HepG2 (cell line): Measurements from ENCODE around the gene ONECUT2. TPM values are rescaled to one million over a fixed set of nuclear protein-coding genes. Genes with fewer than 3 reads are reported as not detected.

Source experiments
- AKAP8 ChIP-seq: sonication (generic); formaldehyde crosslinking; IDR thresholded peaks from 2 replicates; pipeline ENCODE4 v1.5.1; 2020; ENCODE audit warnings: mild to moderate bottlenecking, missing genetic modification reagents
- FOXA3 ChIP-seq: IDR thresholded peaks from 2 replicates; pipeline ENCODE4 v1.6.1; 2016; ENCODE audit warnings: missing genetic modification reagents, missing compliant biosample characterization
- FOXO4 ChIP-seq: sonication (generic); formaldehyde crosslinking; conservative IDR thresholded peaks from 2 replicates; pipeline ENCODE4 v1.8.1; 2023; ENCODE audit warnings: missing genetic modification reagents
- JUN ChIP-seq: sonication (generic); formaldehyde crosslinking; IDR thresholded peaks from 2 replicates; pipeline ENCODE4 v1.4.0; 2020; ENCODE audit warnings: mild to moderate bottlenecking, missing genetic modification reagents
- MEIS2 ChIP-seq: sonication (generic); formaldehyde crosslinking; IDR thresholded peaks from 2 replicates; pipeline ENCODE4 v1.9.0; 2021; ENCODE audit warnings: mild to moderate bottlenecking, missing genetic modification reagents
- NFIB ChIP-seq: sonication (generic); formaldehyde crosslinking; IDR thresholded peaks from 2 replicates; pipeline ENCODE4 v1.9.0; 2021; ENCODE audit warnings: missing genetic modification reagents, mild to moderate bottlenecking, borderline replicate concordance
- NONO ChIP-seq, 2 experiments: fragments of 450-650 bp in 1 of 2; sonication (generic) in 1 of 2; formaldehyde crosslinking in 1 of 2; IDR thresholded peaks in 1 of 2; conservative IDR thresholded peaks in 1 of 2; 2 replicates each; pipeline versions ENCODE4 v1.6.1 to v1.8.0; 2017 to 2022; ENCODE audit warnings: mild to moderate bottlenecking in 1 of 2, missing genetic modification reagents in 1 of 2, moderate library complexity in 1 of 2
- PHF21A ChIP-seq: sonication (generic); formaldehyde crosslinking; IDR thresholded peaks from 2 replicates; pipeline ENCODE4 v1.5.0; 2020; ENCODE audit warnings: mild to moderate bottlenecking, missing genetic modification reagents
- SETDB1 ChIP-seq: sonication (generic); formaldehyde crosslinking; IDR thresholded peaks from 2 replicates; pipeline ENCODE4 v1.5.1; 2020; ENCODE audit warnings: missing genetic modification reagents, mild to moderate bottlenecking, borderline replicate concordance
- TCF7 ChIP-seq: sonication (generic); IDR thresholded peaks from 2 replicates; pipeline ENCODE4 v1.6.1; 2016; ENCODE audit warnings: antibody characterized with exemption, low read depth
- ZNF431 ChIP-seq: sonication (generic); formaldehyde crosslinking; IDR thresholded peaks from 2 replicates; pipeline ENCODE4 v1.9.0; 2022; ENCODE audit warnings: missing genetic modification reagents, low read depth, mild to moderate bottlenecking, borderline replicate concordance
- ZNF496 ChIP-seq: sonication (generic); formaldehyde crosslinking; IDR thresholded peaks from 2 replicates; pipeline ENCODE4 v1.8.1; 2023; ENCODE audit warnings: mild to moderate bottlenecking, moderate library complexity, missing genetic modification reagents; ENCODE audit not compliant: insufficient replicate concordance
- ZNF800 ChIP-seq: sonication (generic); formaldehyde crosslinking; IDR thresholded peaks from 2 replicates; pipeline ENCODE4 v1.4.0; 2020; ENCODE audit warnings: missing genetic modification reagents
- polyA plus RNA-seq, 8 experiments: library from polyadenylated mRNA; depleted of rRNA in 3 of 8; stranded (reverse) in 7 of 8; unstranded in 1 of 8; fragments of >200 nt; fragmentation: Illumina TruSeq in 4 of 8; extraction: Trizol in 4 of 8; gene quantifications; 2 replicates each; pipeline versions ENCODE4 v1.2.1 to v1.2.3, GENCODE V29; 2011 to 2016; ENCODE audit warnings: low read depth in 4 of 8, missing spikeins in 1 of 8, mixed read lengths in 1 of 8; ENCODE audit not compliant: insufficient read depth in 1 of 8
- total RNA-seq, 5 experiments: library from RNA; depleted of rRNA; stranded (reverse); fragments of >200 nt; fragmentation: Illumina TruSeq; extraction: Trizol; gene quantifications; 2 replicates each; pipeline ENCODE4 v1.2.3, GENCODE V29; 2016; ENCODE audit warnings: low read depth in 1 of 5
- TF ChIP-seq, protein P1 (sequence below): sonication (generic); formaldehyde crosslinking; IDR thresholded peaks from 2 replicates; pipeline ENCODE4 v1.4.0; 2020; ENCODE audit warnings: missing genetic modification reagents, borderline replicate concordance
- TF ChIP-seq, protein P2 (sequence below): sonication (generic); formaldehyde crosslinking; IDR thresholded peaks from 2 replicates; pipeline ENCODE4 v1.8.0; 2022; ENCODE audit warnings: mild to moderate bottlenecking, missing genetic modification reagents, moderate library complexity

Gene ONECUT2
- total and polyA plus RNA-seq, 2 of the 13 experiments (the other 11 are each of a cell fraction or from before 2014, with no cell fraction given) = 3.0 to 3.2 TPM

DNA sequence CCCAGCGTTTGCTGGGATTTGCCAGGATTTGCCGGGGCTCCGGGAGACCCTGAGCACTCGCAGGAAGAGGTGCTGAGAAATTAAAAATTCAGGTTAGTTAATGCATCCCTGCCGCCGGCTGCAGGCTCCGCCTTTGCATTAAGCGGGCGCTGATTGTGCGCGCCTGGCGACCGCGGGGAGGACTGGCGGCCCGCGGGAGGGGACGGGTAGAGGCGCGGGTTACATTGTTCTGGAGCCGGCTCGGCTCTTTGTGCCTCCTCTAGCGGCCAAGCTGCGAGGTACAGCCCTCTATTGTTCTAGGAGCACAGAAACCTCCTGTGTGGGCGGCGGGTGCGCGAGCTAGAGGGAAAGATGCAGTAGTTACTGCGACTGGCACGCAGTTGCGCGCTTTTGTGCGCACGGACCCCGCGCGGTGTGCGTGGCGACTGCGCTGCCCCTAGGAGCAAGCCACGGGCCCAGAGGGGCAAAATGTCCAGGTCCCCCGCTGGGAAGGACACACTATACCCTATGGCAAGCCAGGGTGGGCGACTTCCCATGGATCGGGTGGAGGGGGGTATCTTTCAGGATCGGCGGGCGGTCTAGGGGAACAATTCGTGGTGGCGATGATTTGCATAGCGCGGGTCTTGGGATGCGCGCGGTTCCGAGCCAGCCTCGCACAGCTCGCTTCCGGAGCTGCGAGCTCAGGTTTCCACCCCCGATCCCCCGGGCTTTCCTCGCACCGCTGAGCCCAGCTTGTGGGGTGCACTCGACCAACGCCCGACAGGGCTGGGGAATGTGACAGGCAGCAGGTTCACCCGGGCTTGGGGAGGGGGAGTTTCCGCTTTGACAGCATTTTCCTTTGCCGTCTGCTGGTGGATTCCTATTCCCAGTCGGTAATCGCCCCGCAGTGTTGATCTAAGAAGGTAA lies 2.8 kb downstream of the ONECUT2 start (continued):
- TF ChIP-seq, protein P1, sequence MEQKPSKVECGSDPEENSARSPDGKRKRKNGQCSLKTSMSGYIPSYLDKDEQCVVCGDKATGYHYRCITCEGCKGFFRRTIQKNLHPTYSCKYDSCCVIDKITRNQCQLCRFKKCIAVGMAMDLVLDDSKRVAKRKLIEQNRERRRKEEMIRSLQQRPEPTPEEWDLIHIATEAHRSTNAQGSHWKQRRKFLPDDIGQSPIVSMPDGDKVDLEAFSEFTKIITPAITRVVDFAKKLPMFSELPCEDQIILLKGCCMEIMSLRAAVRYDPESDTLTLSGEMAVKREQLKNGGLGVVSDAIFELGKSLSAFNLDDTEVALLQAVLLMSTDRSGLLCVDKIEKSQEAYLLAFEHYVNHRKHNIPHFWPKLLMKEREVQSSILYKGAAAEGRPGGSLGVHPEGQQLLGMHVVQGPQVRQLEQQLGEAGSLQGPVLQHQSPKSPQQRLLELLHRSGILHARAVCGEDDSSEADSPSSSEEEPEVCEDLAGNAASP = no peak
- no peak for TF ChIP-seq ZNF431 (CRISPR knock-in tag)
- TF ChIP-seq PHF21A = 0 out of 2 replicates have a peak, but pooled peaks have one; percentile 26
- no peak for TF ChIP-seq SETDB1
- TF ChIP-seq ZNF496 = no peak
- no peak for TF ChIP-seq MEIS2
- TF ChIP-seq TCF7 = no peak
- no peak for TF ChIP-seq JUN
- peak; percentile 89; the same call in 1 of the 2 replicates for TF ChIP-seq ZNF800 (CRISPR knock-in tag)
- no peak for TF ChIP-seq NFIB (CRISPR knock-in tag)
- TF ChIP-seq NONO (IDR thresholded peaks at IDR 0.05) = no peak
- 0 out of 2 replicates have a peak, but pooled peaks have one; percentile 14 for TF ChIP-seq NONO (CRISPR knock-in tag; conservative IDR thresholded peaks at IDR 0.05)
- 0 out of 2 replicates have a peak, but pooled peaks have one; percentile 78 for TF ChIP-seq FOXO4 (CRISPR knock-in tag)
- no peak for TF ChIP-seq FOXA3 (CRISPR knock-in tag)
- no peak for TF ChIP-seq AKAP8 (CRISPR knock-in tag)
- TF ChIP-seq, protein P2, sequence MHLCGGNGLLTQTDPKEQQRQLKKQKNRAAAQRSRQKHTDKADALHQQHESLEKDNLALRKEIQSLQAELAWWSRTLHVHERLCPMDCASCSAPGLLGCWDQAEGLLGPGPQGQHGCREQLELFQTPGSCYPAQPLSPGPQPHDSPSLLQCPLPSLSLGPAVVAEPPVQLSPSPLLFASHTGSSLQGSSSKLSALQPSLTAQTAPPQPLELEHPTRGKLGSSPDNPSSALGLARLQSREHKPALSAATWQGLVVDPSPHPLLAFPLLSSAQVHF (CRISPR knock-in tag) = no peak
